NCI-H82 treated with DMSO at 0.1 percent for 48 hours (cell line): ENCODE measurements around the gene EFS.
A peak's percentile ranks its signal among the peaks of the same experiment; 100 is the strongest.
"Not testable (repeated sequence)": the region's sequence is repeated elsewhere in the genome, so short reads cannot be mapped to it uniquely, and the experiment has no call there.

Source experiments
- DNase-seq: peaks from one replicate; lab custom pipeline; 2025; ENCODE audit not compliant: unreplicated experiment; lab: John Stamatoyannopoulos, UW

Gene EFS

GRCh38 chr14:23339506-23340268 is 25.3 kb downstream of the EFS start:
- no peak for DNase-seq

GRCh38 chr14:23335623-23336022 is 29.3 kb downstream of the EFS start:
- no peak for DNase-seq

GRCh38 chr14:23327947-23328744 is 36.8 kb downstream of the EFS start:
- peak; percentile 98 for DNase-seq

GRCh38 chr14:23326491-23327332 is 38.3 kb downstream of the EFS start:
- DNase-seq = no peak

GRCh38 chr14:23325746-23326145 is 39.2 kb downstream of the EFS start:
- not testable (repeated sequence) for DNase-seq

- DNase-seq = no peak
Measured at GRCh38 chr14:23324993-23325392, 40.0 kb downstream of the EFS start.

GRCh38 chr14:23324455-23324846 is 40.5 kb downstream of the EFS start:
- no peak for DNase-seq

- no peak for DNase-seq
Measured at GRCh38 chr14:23323838-23324454, 41.0 kb downstream of the EFS start.

- DNase-seq = no peak
Measured at GRCh38 chr14:23322568-23323517, 42.1 kb downstream of the EFS start.

- DNase-seq = peak; percentile 65
Measured at GRCh38 chr14:23321572-23322547, 43.1 kb downstream of the EFS start.

GRCh38 chr14:23320584-23321571 is 44.1 kb downstream of the EFS start, which contains the start of gene PABPN1:
Gene PABPN1, plus strand, starts transcription at chr14:23321457. Its CDS starts 13 bp downstream, at chr14:23321470.
- DNase-seq = peak; percentile 100

GRCh38 chr14:23319746-23320583 is 45.0 kb downstream of the EFS start:
- DNase-seq = no peak

GRCh38 chr14:23316300-23316699 is 48.7 kb downstream of the EFS start:
- no peak for DNase-seq

GRCh38 chr14:23310546-23310945 is 54.4 kb downstream of the EFS start:
- DNase-seq = no peak

- DNase-seq = no peak
Measured at GRCh38 chr14:23308721-23309445, 56.1 kb downstream of the EFS start.
